Stimulated activated CD4-positive, alpha-beta T cell treated with anti-CD3 and anti-CD28 coated beads, Interleukin-12 subunit alpha, Interleukin-12 subunit beta, amount 100 ng/mL, for 48 hours (primary cell): Measurements from ENCODE around the gene PUSL1.
A peak's percentile ranks its signal among the peaks of the same experiment; 100 is the strongest.

ENCODE experiments used
- DNase-seq, 3 donors: peaks; one replicate each; pipeline ENCODE4 v3.0.0-alpha.2; 2020; ENCODE audit warnings: low read depth in 2 of 3, low spot score in 1 of 3

Gene PUSL1

DNA sequence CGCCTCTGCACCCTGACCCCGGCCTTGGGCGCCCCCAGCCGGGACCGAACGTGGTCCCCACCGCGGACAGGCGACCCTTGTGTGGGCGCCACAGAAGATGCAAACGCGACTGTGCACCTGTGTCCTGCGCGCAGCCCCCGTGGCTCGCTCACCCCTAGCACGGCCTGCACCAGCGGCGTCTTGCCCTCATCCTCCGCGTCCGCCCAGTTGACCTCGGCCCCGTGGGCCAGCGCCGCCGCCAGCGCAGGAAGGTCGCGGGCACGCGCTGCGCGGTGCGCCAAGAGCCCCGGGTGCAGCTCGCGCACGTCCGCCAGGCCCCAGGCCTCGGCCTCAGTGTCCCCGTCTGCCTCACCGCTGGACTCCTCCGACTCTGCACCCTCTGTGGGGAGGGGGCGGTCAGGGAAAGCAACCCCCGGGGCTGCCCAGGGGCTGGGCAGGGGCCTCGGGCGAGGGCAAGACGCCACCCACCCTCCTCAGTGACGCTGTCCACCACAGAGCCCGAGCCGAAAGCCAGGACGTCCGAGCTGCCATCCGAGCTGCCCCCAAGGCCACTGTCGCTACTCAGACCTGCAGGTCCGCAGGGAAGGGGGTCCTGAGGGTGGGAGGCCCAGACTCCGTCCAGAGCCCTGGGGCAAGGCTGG is 14.0 kb upstream of the PUSL1 start:
- no peak for DNase-seq

GRCh38 chr1:1295154-1295923 is 13.1 kb upstream of the PUSL1 start:
- no peak for DNase-seq

GRCh38 chr1:1296070-1297061 is 12.0 kb upstream of the PUSL1 start:
- no peak for DNase-seq

- no peak for DNase-seq
These were observed 10.5 kb upstream of the PUSL1 start for GRCh38 chr1:1297802-1298424.

DNA sequence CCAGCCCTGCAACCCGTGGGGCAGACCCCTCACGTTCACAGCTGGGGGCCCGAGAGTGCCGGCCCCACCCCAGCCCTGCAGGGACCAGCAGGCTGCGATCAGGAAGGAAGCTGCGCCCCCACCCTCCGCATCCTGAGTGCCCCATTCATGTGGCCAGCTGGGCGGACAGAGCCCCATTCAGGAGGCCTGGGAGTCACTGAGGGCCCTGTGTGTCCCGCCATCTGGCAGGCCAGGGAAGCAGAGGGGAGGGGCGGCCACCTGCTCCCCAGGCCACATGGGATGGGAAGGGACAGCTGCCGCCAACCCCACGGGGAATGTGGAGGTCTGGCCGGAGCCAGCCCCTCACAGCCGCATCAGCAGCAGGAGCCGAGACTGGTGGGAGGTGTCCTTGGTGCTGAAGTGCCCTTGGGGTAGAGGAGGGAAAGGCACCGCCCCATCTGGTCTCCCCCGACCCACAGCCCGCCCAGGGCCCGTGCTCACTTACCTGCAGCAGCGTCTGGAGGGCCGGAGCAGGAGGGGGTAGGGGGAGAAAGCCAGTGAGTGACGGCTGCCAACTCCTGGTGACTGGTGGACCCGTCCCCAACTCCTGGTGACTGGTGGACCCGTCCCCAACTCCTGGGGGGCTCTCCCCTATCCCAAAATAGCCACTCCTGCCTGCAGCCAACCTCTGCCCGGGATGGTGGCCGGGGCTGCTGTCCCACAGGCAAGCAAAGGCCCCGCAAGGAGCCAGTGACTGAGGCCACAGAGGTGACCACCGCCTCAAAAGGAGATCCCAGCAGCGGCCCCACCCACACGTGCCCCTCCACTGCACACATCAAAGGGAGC is 9.3 kb upstream of the PUSL1 start:
- DNase-seq, result no peak

DNA sequence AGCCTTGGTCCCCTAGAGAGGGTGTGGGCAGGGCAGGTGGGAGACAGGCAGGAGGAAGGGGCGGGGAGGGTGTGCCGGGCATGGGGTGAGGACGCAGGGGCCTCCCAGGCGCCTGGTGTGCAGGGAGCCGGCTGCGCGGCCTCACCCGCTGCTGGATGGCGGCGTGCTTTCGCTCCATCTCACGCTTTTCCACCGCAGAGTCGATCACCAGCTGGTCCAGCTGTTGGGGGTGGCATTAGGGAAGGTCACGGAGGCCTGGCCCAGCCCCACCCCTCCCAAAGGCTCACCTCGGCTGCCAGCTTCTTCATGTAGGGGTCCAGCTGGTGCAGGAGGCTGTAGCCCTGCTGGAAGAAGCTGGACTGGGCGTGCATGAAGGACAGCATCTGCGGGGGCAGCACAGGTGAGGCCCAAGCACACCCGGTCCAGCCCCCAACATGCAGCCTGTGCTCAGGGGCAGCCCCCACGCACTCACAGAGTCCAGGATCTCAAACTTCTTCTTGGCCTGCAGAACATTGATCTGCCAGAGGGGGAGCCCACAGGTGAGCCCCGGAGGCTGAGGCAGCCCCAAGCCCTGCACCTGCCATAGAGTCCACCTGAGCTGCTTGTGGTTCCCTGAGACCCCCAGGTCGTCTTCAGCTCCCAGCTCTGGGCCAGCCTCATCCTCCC is 8.6 kb upstream of the PUSL1 start:
- no peak for DNase-seq

DNA sequence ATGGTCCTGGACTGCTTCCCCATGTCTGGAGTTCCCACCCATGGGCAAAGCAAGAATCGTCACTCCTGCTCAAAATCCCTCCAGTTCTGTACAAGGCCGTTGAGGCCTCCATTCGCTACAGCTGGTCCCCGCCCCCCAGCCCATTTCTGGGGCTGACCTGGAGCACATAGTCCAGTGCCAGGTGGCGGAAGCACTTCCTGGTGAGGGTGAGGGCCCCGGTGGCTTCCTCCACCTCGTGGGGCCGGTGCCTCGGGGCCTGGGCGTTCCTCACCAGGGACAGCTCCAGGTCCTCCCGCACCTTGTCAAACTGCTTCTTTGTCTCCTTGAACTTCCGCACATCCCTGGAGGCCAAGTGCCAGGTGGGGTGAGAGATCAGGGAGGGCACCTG is 8.1 kb upstream of the PUSL1 start:
- no peak for DNase-seq

GRCh38 chr1:1302006-1302430 is 6.4 kb upstream of the PUSL1 start:
- DNase-seq, result no peak

- no peak for DNase-seq
These were observed 5.4 kb upstream of the PUSL1 start for GRCh38 chr1:1302951-1303509.

DNA sequence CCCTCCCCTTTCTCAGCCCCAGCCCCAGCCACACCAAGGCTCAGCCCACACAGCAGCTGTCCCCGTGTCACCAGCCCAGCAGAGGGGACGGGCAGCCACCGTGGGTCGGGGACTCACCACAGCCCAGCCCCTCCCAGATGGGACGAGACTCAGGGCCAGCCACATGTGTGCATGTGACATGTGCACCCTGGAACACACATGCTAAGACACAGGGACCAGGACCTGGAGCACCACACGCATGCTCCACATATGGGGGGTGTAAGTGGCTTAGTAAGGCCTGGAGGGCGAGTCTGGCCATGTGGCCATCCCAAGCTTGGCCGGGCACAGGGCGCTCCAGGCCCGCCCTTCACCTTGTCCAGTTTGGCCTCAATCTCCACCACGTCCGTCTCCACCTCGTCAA is 4.7 kb upstream of the PUSL1 start:
- no peak for DNase-seq

GRCh38 chr1:1304331-1305299 is 3.8 kb upstream of the PUSL1 start:
- no peak for DNase-seq

DNA sequence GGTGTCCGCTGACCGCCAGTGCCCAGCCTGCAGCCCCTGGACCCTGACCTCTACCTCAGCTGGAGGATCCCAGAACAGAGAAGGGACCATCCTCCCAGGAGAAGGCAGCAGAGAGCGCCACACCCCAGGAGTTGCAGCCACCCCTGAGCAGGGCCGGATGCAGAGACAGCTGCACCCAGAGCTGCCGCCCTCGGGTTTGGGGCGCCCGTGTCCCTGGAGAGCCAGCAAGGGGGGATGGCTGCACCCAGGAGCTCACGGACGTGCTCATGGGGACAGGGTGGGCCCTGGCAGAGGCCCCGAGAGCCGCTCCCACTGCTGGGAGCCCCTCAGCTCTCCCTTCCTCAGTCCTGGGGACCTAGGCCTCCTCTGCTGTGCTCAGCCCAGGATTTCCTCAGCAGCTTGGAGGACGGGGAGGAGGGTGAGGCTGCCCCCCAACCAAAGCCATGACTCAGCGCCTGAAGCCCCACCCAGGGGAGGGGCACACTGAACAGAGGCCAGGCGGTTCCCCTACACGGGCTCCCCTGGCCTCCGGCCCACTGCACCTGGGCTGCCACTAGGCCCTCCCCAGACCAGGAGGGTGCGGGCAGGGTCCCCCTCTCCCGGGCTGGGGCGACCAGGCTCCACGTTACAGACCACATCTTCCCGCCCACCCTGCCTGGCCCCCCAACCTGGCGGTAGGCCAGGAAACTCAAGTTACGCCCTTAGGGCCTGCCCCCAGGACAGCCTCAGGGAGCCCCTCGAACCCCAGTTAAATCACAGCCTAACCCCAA is 2.9 kb upstream of the PUSL1 start:
- DNase-seq, result peak in 1 of 3 donors; percentile 23

DNA sequence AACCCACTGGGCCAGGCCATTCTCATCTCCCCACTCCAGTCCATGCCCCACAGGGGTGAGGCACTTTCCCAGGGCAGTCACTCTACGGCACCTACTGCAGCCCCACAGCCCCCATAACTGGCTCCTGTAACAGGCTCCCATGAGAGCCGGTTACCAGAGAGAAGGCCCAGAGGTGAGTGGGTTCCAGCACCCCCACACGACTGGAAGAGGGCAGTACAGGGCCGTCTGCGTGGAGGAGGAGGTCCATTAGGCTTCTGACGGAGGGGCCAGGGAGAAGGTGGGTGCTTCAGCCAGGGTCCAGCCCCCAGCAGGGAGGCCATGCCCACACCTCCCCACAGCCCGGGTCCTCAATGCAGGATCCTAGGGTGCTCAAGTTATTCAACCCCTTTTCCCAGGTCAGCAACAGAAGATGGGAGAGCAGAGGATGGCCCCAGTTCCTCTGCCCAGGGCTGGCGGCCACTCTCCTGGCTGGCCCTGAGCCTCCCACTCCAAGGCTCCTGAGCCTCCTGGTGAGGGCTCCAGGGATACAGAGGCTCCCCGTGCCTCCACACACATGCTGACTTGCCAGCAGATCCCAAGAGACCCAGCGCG is 2.2 kb upstream of the PUSL1 start:
- no peak for DNase-seq

DNA sequence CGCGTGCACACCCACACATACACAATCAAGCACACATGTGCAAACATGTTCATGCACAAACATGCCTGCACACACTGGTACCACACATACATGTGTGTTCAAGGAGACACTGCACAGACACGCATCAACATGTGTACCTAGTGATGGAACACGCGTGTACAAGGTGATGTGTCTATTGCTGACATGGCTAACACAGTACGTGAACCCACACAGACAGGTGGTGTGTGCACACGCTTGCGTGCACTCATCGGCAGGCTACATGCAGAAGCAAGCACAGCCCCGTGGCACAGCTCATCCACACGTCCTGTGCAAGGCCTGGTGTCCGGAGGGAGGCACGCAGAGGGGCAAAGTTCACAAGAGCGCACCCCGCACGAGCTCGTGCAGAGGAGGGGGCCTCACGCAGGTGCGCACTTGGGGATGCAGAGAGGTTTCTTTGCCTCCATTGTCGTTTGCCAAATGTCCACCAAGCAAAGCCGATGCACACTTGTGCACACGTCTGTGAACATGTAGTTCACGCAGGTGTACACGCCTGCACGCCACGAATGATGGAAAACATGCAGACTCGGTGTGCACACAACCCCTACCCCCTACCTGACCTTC is 1.6 kb upstream of the PUSL1 start:
- DNase-seq, result no peak

- DNase-seq, result peak in 1 of 3 donors; percentile 14
These were observed 1.0 kb upstream of the PUSL1 start for GRCh38 chr1:1307261-1307922.

- DNase-seq, result no peak
These were observed 406 bp downstream of the PUSL1 start for GRCh38 chr1:1308756-1309250.
